Measurements from ENCODE around the gene ELN.

- TF ChIP-seq EZH2phosphoT487 (IDR thresholded peaks at IDR 0.05; ENCODE audit: insufficient read depth, low read depth) (no peak), EZH2 (IDR thresholded peaks at IDR 0.05; ENCODE audit: insufficient read depth, poor library complexity, severe bottlenecking) (no peak)
Measured at GRCh38 chr7:74012842-74013249, 15.1 kb upstream of the ELN start.
